ENCODE data around the gene DBNDD1.

DBNDD1 gene

GRCh38 chr16:89985219-89985618 lies 34.0 kb downstream of the DBNDD1 start:
- TF ChIP-seq, protein P1, sequence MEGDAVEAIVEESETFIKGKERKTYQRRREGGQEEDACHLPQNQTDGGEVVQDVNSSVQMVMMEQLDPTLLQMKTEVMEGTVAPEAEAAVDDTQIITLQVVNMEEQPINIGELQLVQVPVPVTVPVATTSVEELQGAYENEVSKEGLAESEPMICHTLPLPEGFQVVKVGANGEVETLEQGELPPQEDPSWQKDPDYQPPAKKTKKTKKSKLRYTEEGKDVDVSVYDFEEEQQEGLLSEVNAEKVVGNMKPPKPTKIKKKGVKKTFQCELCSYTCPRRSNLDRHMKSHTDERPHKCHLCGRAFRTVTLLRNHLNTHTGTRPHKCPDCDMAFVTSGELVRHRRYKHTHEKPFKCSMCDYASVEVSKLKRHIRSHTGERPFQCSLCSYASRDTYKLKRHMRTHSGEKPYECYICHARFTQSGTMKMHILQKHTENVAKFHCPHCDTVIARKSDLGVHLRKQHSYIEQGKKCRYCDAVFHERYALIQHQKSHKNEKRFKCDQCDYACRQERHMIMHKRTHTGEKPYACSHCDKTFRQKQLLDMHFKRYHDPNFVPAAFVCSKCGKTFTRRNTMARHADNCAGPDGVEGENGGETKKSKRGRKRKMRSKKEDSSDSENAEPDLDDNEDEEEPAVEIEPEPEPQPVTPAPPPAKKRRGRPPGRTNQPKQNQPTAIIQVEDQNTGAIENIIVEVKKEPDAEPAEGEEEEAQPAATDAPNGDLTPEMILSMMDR (IDR thresholded peaks at IDR 0.05) = no peak

- TF ChIP-seq, protein P1 (IDR thresholded peaks at IDR 0.05) = no peak
Observed at GRCh38 chr16:89984216-89984615, 35.0 kb downstream of the DBNDD1 start.

- TF ChIP-seq, protein P1 (IDR thresholded peaks at IDR 0.05) = no peak
Observed at GRCh38 chr16:89983536-89983935, 35.7 kb downstream of the DBNDD1 start.

DNA sequence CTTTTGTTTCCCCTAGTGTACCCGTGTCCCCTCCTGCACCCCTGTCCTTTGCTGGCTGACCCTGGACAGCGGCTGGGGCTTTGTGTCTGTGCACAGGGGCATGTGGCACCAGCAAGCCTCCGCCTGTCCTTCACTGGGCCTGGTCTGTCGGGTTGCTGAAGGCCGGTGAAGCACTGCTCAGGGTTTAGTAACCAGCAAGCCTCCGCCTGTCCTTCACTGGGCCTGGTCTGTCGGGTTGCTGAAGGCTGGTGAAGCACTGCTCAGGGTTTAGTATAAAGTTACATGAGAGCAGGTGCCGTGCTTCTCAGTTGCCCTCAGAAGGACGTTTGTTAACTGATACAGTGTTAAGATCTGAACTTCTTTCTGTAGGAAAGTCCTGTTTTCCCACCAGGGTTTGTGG lies 36.9 kb downstream of the DBNDD1 start:
- TF ChIP-seq, protein P1 (IDR thresholded peaks at IDR 0.05) = no peak

GRCh38 chr16:89981414-89981813 lies 37.8 kb downstream of the DBNDD1 start:
- TF ChIP-seq, protein P1 (IDR thresholded peaks at IDR 0.05) = no peak

DNA sequence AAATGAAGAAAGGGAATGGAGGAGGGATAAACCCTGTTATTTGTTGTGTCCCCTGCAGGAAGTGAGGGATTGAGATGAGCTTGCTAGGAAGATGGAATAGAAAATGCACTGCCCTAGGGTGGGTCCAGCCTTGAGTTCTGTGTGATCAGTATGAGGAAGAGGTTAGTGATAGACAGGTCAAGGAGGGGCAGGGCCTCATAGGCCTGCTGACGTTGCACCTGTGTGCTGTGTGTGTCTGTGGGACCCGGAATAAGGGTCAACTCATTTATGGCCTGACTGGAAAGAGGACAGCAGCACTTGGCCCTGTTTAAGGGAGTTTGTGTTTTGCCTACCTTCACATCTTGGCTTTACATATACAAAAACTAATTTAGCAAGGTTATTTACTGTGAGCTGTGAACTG lies 44.4 kb downstream of the DBNDD1 start:
- TF ChIP-seq, protein P1 (IDR thresholded peaks at IDR 0.05) = no peak

DNA sequence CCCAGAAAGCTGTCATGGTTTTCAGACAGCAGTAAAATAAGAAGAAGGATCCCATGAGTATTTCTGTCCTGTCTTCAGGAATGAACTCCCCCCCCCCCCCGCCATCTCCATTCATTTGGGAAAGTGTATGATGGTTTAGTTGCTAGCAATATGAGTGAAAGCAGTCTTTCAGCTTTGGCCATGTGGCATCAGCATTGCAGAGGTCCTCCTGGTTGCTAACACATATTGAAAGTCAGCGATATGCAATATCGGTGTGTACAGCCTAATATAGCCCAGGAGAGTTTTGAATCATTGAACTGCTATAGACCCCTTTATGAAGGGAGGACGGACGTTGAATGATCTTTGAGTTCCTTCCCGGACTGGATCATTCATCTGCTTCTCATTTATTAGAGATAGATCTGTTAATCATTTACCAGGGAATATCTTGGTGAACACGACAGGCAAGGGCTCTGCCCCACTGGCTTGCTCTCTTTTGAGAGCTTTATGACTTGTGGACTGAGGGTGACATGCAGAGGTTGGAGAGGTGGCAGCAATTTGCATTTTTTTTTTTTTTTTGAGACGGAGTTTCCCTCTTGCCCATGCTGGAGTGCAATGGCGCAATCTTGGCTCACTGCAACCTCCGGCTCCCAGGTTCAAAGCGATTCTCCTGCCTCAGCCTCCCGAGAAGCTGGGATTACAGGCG lies 45.5 kb downstream of the DBNDD1 start:
- TF ChIP-seq, protein P1 (IDR thresholded peaks at IDR 0.05) = no peak

- TF ChIP-seq, protein P1 (IDR thresholded peaks at IDR 0.05) = no peak
Observed at GRCh38 chr16:89973235-89973634, 46.0 kb downstream of the DBNDD1 start.

All from LNCAP (cell line).